ENCODE data around the gene ZBTB6. TPM values are rescaled to one million over a fixed set of nuclear protein-coding genes. Genes with fewer than 3 reads are reported as not detected.
"Not testable (repeated sequence)": the region's sequence is repeated elsewhere in the genome, so short reads cannot be mapped to it uniquely, and the experiment has no call there.

Gene ZBTB6
- total RNA-seq, 1 donor from 2014 or later = 10.9 TPM

- not testable (repeated sequence) for H3K27me3 Mint-ChIP-seq (ENCODE audit: low read depth); DNase-seq (ENCODE audit: low spot score); H3K9me3 Mint-ChIP-seq; H3K27ac Mint-ChIP-seq; H3K4me3 Mint-ChIP-seq (ENCODE audit: low read depth)
- peaks cover 33% of the 10 kb centered on the region for H3K36me3 Mint-ChIP-seq (ENCODE audit: low read depth)
- H3K4me1 Mint-ChIP-seq (ENCODE audit: low read depth) = peaks cover 16% of the 10 kb centered on the region
- intact Hi-C loops (cut with micrococcal nuclease) = loop anchor here (10.0 kb wide), 1 partner anchor 439 kb away; no protein-coding TSS in a partner anchor
Observed at GRCh38 chr9:122906122-122906521, 7.0 kb downstream of the ZBTB6 start.

- Mint-ChIP-seq H3K4me3 (ENCODE audit: low read depth) (peak within 1 kb of the TSS; percentile 92), H3K9me3 (no peaks in the 10 kb centered on the region), H3K4me1 (ENCODE audit: low read depth) (peaks cover 18% of the 10 kb centered on the region), H3K27me3 (ENCODE audit: low read depth) (no peaks in the 10 kb centered on the region), H3K27ac (peak within 1 kb of the TSS; percentile 94), H3K36me3 (ENCODE audit: low read depth) (peaks cover 25% of the 10 kb centered on the region)
- peak; percentile 97 for DNase-seq (ENCODE audit: low spot score)
- intact Hi-C loops (cut with micrococcal nuclease) = loop anchor here (1.0 to 10.0 kb wide), 6 partner anchors 8 to 440 kb away; partner anchors contain the start of genes PDCL, RABGAP1, ZBTB26 and ZBTB6
Observed at GRCh38 chr9:122904823-122905710, 8.1 kb downstream of the ZBTB6 start, which contains the start of gene RC3H2. TSS of gene RC3H2 (minus strand) at chr9:122905359. CDS start at chr9:122897509, 7,850 bp downstream.

- H3K27me3 Mint-ChIP-seq (ENCODE audit: low read depth) = no peaks in the 10 kb centered on the region
- intact Hi-C loops (cut with micrococcal nuclease) = loop anchor here (2.0 to 10.0 kb wide), 3 partner anchors 36 to 440 kb away; partner anchors contain the start of genes PDCL and RABGAP1
- H3K9me3 Mint-ChIP-seq = no peaks in the 10 kb centered on the region
- H3K27ac Mint-ChIP-seq = peak overlapping the region; percentile 90
- DNase-seq (ENCODE audit: low spot score) = peak; percentile 31
- peaks cover 17% of the 10 kb centered on the region for H3K4me1 Mint-ChIP-seq (ENCODE audit: low read depth)
- H3K4me3 Mint-ChIP-seq (ENCODE audit: low read depth) = peak overlapping the region; percentile 92
- peaks cover 25% of the 10 kb centered on the region for H3K36me3 Mint-ChIP-seq (ENCODE audit: low read depth)
Observed at GRCh38 chr9:122904466-122904822, 8.7 kb downstream of the ZBTB6 start.

- intact Hi-C loops (cut with micrococcal nuclease) = loop anchor here (10.0 kb wide), 1 partner anchor 444 kb away; no protein-coding TSS in a partner anchor
- peaks cover 30% of the 10 kb centered on the region for H3K4me1 Mint-ChIP-seq (ENCODE audit: low read depth)
- no peak for DNase-seq (ENCODE audit: low spot score)
- H3K36me3 Mint-ChIP-seq (ENCODE audit: low read depth) = peaks cover 25% of the 10 kb centered on the region
- peak overlapping the region; percentile 13 for H3K4me3 Mint-ChIP-seq (ENCODE audit: low read depth)
- no peaks in the 10 kb centered on the region for H3K27me3 Mint-ChIP-seq (ENCODE audit: low read depth)
- H3K9me3 Mint-ChIP-seq = no peaks in the 10 kb centered on the region
- peak overlapping the region; percentile 28 for H3K27ac Mint-ChIP-seq
Observed at GRCh38 chr9:122900791-122901190, 12.3 kb downstream of the ZBTB6 start.

- H3K27ac Mint-ChIP-seq = no peak overlapping the region
- intact Hi-C loops (cut with micrococcal nuclease) = no loop called here
- H3K4me3 Mint-ChIP-seq (ENCODE audit: low read depth) = no peak overlapping the region
- no peaks in the 10 kb centered on the region for H3K27me3 Mint-ChIP-seq (ENCODE audit: low read depth)
- H3K9me3 Mint-ChIP-seq = no peaks in the 10 kb centered on the region
- no peak for DNase-seq (ENCODE audit: low spot score)
- H3K4me1 Mint-ChIP-seq (ENCODE audit: low read depth) = peaks cover 26% of the 10 kb centered on the region
- peaks cover 39% of the 10 kb centered on the region for H3K36me3 Mint-ChIP-seq (ENCODE audit: low read depth)
Observed at GRCh38 chr9:122897969-122898368, 15.2 kb downstream of the ZBTB6 start.

- Mint-ChIP-seq H3K27ac (no peak overlapping the region), H3K36me3 (ENCODE audit: low read depth) (peaks cover 50% of the 10 kb centered on the region), H3K27me3 (ENCODE audit: low read depth) (no peaks in the 10 kb centered on the region), H3K9me3 (no peaks in the 10 kb centered on the region), H3K4me3 (ENCODE audit: low read depth) (no peak overlapping the region), H3K4me1 (ENCODE audit: low read depth) (no peaks in the 10 kb centered on the region)
- intact Hi-C loops (cut with micrococcal nuclease) = no loop called here
- DNase-seq (ENCODE audit: low spot score) = no peak
Observed at GRCh38 chr9:122888480-122888879, 24.6 kb downstream of the ZBTB6 start.

- H3K27ac Mint-ChIP-seq = no peak overlapping the region
- peaks cover 46% of the 10 kb centered on the region for H3K36me3 Mint-ChIP-seq (ENCODE audit: low read depth)
- intact Hi-C loops (cut with micrococcal nuclease) = no loop called here
- peaks cover 4% of the 10 kb centered on the region for H3K4me1 Mint-ChIP-seq (ENCODE audit: low read depth)
- H3K27me3 Mint-ChIP-seq (ENCODE audit: low read depth) = no peaks in the 10 kb centered on the region
- H3K9me3 Mint-ChIP-seq = no peaks in the 10 kb centered on the region
- no peak overlapping the region for H3K4me3 Mint-ChIP-seq (ENCODE audit: low read depth)
- no peak for DNase-seq (ENCODE audit: low spot score)
Observed at GRCh38 chr9:122883125-122883524, 30.0 kb downstream of the ZBTB6 start.

GRCh38 chr9:122879443-122879842, 33.7 kb downstream of the ZBTB6 start:
- Mint-ChIP-seq H3K27me3 (ENCODE audit: low read depth) (no peaks in the 10 kb centered on the region), H3K27ac (no peak overlapping the region), H3K4me3 (ENCODE audit: low read depth) (no peak overlapping the region), H3K36me3 (ENCODE audit: low read depth) (peaks cover 67% of the 10 kb centered on the region), H3K9me3 (no peaks in the 10 kb centered on the region), H3K4me1 (ENCODE audit: low read depth) (peaks cover 4% of the 10 kb centered on the region)
- intact Hi-C loops (cut with micrococcal nuclease) = no loop called here
- DNase-seq (ENCODE audit: low spot score) = no peak

- Mint-ChIP-seq H3K27me3 (ENCODE audit: low read depth) (no peaks in the 10 kb centered on the region), H3K27ac (no peak overlapping the region), H3K4me1 (ENCODE audit: low read depth) (no peaks in the 10 kb centered on the region), H3K36me3 (ENCODE audit: low read depth) (peaks cover 71% of the 10 kb centered on the region), H3K9me3 (no peaks in the 10 kb centered on the region), H3K4me3 (ENCODE audit: low read depth) (no peak overlapping the region)
- no peak for DNase-seq (ENCODE audit: low spot score)
- intact Hi-C loops (cut with micrococcal nuclease) = no loop called here
Observed at GRCh38 chr9:122875523-122875922, 37.6 kb downstream of the ZBTB6 start.

- H3K4me3 Mint-ChIP-seq (ENCODE audit: low read depth); H3K4me1 Mint-ChIP-seq (ENCODE audit: low read depth); H3K27ac Mint-ChIP-seq; H3K27me3 Mint-ChIP-seq (ENCODE audit: low read depth); DNase-seq (ENCODE audit: low spot score); H3K9me3 Mint-ChIP-seq; intact Hi-C loops (cut with micrococcal nuclease): not testable (repeated sequence)
- peaks cover 56% of the 10 kb centered on the region for H3K36me3 Mint-ChIP-seq (ENCODE audit: low read depth)
Observed at GRCh38 chr9:122867276-122867675, 45.8 kb downstream of the ZBTB6 start.

GRCh38 chr9:122866079-122866478, 47.0 kb downstream of the ZBTB6 start:
- H3K4me3 Mint-ChIP-seq (ENCODE audit: low read depth) = no peak overlapping the region
- H3K36me3 Mint-ChIP-seq (ENCODE audit: low read depth) = peaks cover 52% of the 10 kb centered on the region
- DNase-seq (ENCODE audit: low spot score) = no peak
- no peak overlapping the region for H3K27ac Mint-ChIP-seq
- H3K27me3 Mint-ChIP-seq (ENCODE audit: low read depth) = no peaks in the 10 kb centered on the region
- H3K4me1 Mint-ChIP-seq (ENCODE audit: low read depth) = peaks cover 2% of the 10 kb centered on the region
- intact Hi-C loops (cut with micrococcal nuclease) = no loop called here
- H3K9me3 Mint-ChIP-seq = no peaks in the 10 kb centered on the region

- Mint-ChIP-seq H3K36me3 (ENCODE audit: low read depth) (peaks cover 46% of the 10 kb centered on the region), H3K9me3 (no peaks in the 10 kb centered on the region), H3K4me1 (ENCODE audit: low read depth) (peaks cover 2% of the 10 kb centered on the region), H3K27me3 (ENCODE audit: low read depth) (no peaks in the 10 kb centered on the region), H3K27ac (no peak overlapping the region), H3K4me3 (ENCODE audit: low read depth) (no peak overlapping the region)
- no peak for DNase-seq (ENCODE audit: low spot score)
- intact Hi-C loops (cut with micrococcal nuclease) = no loop called here
Observed at GRCh38 chr9:122865300-122865699, 47.8 kb downstream of the ZBTB6 start.

- Mint-ChIP-seq H3K36me3 (ENCODE audit: low read depth) (peaks cover 50% of the 10 kb centered on the region), H3K27me3 (ENCODE audit: low read depth) (no peaks in the 10 kb centered on the region), H3K4me1 (ENCODE audit: low read depth) (peaks cover 4% of the 10 kb centered on the region), H3K4me3 (ENCODE audit: low read depth) (no peak overlapping the region), H3K27ac (no peak overlapping the region), H3K9me3 (no peaks in the 10 kb centered on the region)
- no peak for DNase-seq (ENCODE audit: low spot score)
- intact Hi-C loops (cut with micrococcal nuclease) = no loop called here
Observed at GRCh38 chr9:122863407-122863806, 49.7 kb downstream of the ZBTB6 start.
